Measurements from ENCODE around the gene ASB9. TPM values are rescaled to one million over a fixed set of nuclear protein-coding genes. Genes with fewer than 3 reads are reported as not detected.
A peak's percentile ranks its signal among the peaks of the same experiment; 100 is the strongest.

Gene ASB9
- total RNA-seq, 1 experiment from 2014 or later = 6.5 TPM

- Histone ChIP-seq H3K9me3 (ENCODE audit: control insufficient read depth, insufficient read depth, low read depth, low read length) (no peaks in the 10 kb centered on the region), H3K4me1 (ENCODE audit: control insufficient read depth, insufficient read depth, low read length) (no peaks in the 10 kb centered on the region), H3K36me3 (ENCODE audit: control insufficient read depth, insufficient read depth, low read length) (no peaks in the 10 kb centered on the region), H3K27ac (ENCODE audit: low read length) (no peak overlapping the region), H3K4me3 (ENCODE audit: low read depth in 2 of 2, low read length in 2 of 2) (no peak overlapping the region), H3K27me3 (ENCODE audit: control insufficient read depth, insufficient read depth, low read length) (no peaks in the 10 kb centered on the region)
- no peak for ATAC-seq
- in situ Hi-C loops (cut with HindIII; ENCODE audit: low pct_unique_long_range_greater_than_20kb, low sequenced_read_pairs) = no loop called here
- no TSS peak for BruUV-seq (replicated peaks)
- no peak for DNase-seq (ENCODE audit: low read depth, low spot score)
- no peak for TF ChIP-seq TCF7L2 (IDR thresholded peaks at IDR 0.05; ENCODE audit: low read depth, low read length)
- TF ChIP-seq SIN3A (IDR thresholded peaks at IDR 0.05; ENCODE audit: borderline replicate concordance, insufficient read depth, low read depth, low read length) = no peak
- no peak for TF ChIP-seq POLR2AphosphoS5 (IDR thresholded peaks at IDR 0.05; ENCODE audit: low read depth, low read length)
- no peak for TF ChIP-seq CTCF (IDR thresholded peaks at IDR 0.05)
- TF ChIP-seq REST (IDR thresholded peaks at IDR 0.05; ENCODE audit: insufficient read depth in 1 of 2, low read depth in 2 of 2, low read length in 1 of 2) = no peak
- POLR2A ChIA-PET = no interaction called here
- CTCF ChIA-PET = no interaction called here
- intact Hi-C loops (cut with micrococcal nuclease; ENCODE audit: unreplicated experiment) = no loop called here
These were observed 32.0 kb upstream of the ASB9 start for GRCh38 chrX:15301924-15302323.

GRCh38 chrX:15299941-15300851 is 30.3 kb upstream of the ASB9 start:
- Histone ChIP-seq H3K4me3 (ENCODE audit: low read depth in 2 of 2, low read length in 2 of 2) (no peak overlapping the region), H3K27me3 (ENCODE audit: control insufficient read depth, insufficient read depth, low read length) (no peaks in the 10 kb centered on the region), H3K4me1 (ENCODE audit: control insufficient read depth, insufficient read depth, low read length) (no peaks in the 10 kb centered on the region), H3K27ac (ENCODE audit: low read length) (no peak overlapping the region), H3K9me3 (ENCODE audit: control insufficient read depth, insufficient read depth, low read depth, low read length) (no peaks in the 10 kb centered on the region), H3K36me3 (ENCODE audit: control insufficient read depth, insufficient read depth, low read length) (no peaks in the 10 kb centered on the region)
- TF ChIP-seq REST (IDR thresholded peaks at IDR 0.05; ENCODE audit: insufficient read depth in 1 of 2, low read depth in 2 of 2, low read length in 1 of 2) = no peak
- TF ChIP-seq CTCF (IDR thresholded peaks at IDR 0.05) = peak; percentile 55
- no peak for TF ChIP-seq POLR2AphosphoS5 (IDR thresholded peaks at IDR 0.05; ENCODE audit: low read depth, low read length)
- TF ChIP-seq TCF7L2 (IDR thresholded peaks at IDR 0.05; ENCODE audit: low read depth, low read length) = no peak
- ATAC-seq = no peak
- DNase-seq (ENCODE audit: low read depth, low spot score) = no peak
- in situ Hi-C loops (cut with HindIII; ENCODE audit: low pct_unique_long_range_greater_than_20kb, low sequenced_read_pairs) (no loop called here), intact Hi-C loops (cut with micrococcal nuclease; ENCODE audit: unreplicated experiment) (no loop called here)
- ChIA-PET CTCF (interaction anchor here (0.7 to 0.9 kb wide), 2 partner anchors 553 to 1268 kb away, joined by 3 to 4 read pairs; no protein-coding TSS in a partner anchor), POLR2A (no interaction called here)
- BruUV-seq (replicated peaks) = no TSS peak
